Measurements from ENCODE around the gene VPS18. TPM values are rescaled to one million over a fixed set of nuclear protein-coding genes. Genes with fewer than 3 reads are reported as not detected.

The VPS18 gene
- total RNA-seq, 1 experiment from 2014 or later, result 16.9 TPM

- TF ChIP-seq REST (IDR thresholded peaks at IDR 0.05; ENCODE audit: low read depth) (no peak), SIN3A (IDR thresholded peaks at IDR 0.05; ENCODE audit: low read depth) (no peak), CBX3 (IDR thresholded peaks at IDR 0.05; ENCODE audit: low read depth) (no peak), POLR2AphosphoS5 (IDR thresholded peaks at IDR 0.05; ENCODE audit: low read depth, low read length) (peak; percentile 85), CEBPB (IDR thresholded peaks at IDR 0.05; ENCODE audit: low read depth) (no peak)
Measured at GRCh38 chr15:40906091-40906990, 12.1 kb downstream of the VPS18 start (continued).

GRCh38 chr15:40906991-40907802 is 12.9 kb downstream of the VPS18 start:
- Histone ChIP-seq H3K27ac (ENCODE audit: low read depth, low read length) (peak overlapping the region; percentile 94), H3K9ac (ENCODE audit: low read length) (peak overlapping the region; percentile 67), H2AFZ (ENCODE audit: low read depth, low read length, poor library complexity, severe bottlenecking) (no peak overlapping the region), H3K27me3 (ENCODE audit: insufficient read depth, low read length) (no peaks in the 10 kb centered on the region), H3K4me2 (ENCODE audit: low read length) (peak overlapping the region; percentile 99), H3K9me2 (ENCODE audit: insufficient read depth) (no peaks in the 10 kb centered on the region), H3K9me3 (ENCODE audit: control insufficient read depth in 1 of 2, insufficient read depth in 1 of 2, low read depth in 1 of 2, low read length in 2 of 2) (no peaks in the 10 kb centered on the region), H3K4me3 (replicated peaks in 1 of 2; ENCODE audit: low read depth in 1 of 2, low read length in 2 of 2) (peak overlapping the region; percentile 41 to 64), H3K4me1 (ENCODE audit: control insufficient read depth in 1 of 2, insufficient read depth in 2 of 2, low read length in 2 of 2) (peaks cover 32 to 40% of the 10 kb centered on the region in 2 experiments), H4K20me1 (ENCODE audit: insufficient read depth) (no peaks in the 10 kb centered on the region), H3K79me2 (ENCODE audit: insufficient read depth, low read length) (no peaks in the 10 kb centered on the region), H3K36me3 (ENCODE audit: control insufficient read depth in 1 of 2, insufficient read depth in 2 of 2, low read length in 2 of 2) (peaks cover 0 to 7% of the 10 kb centered on the region in 2 experiments; a peak in 1 of 4 replicates)
- DNase-seq (ENCODE audit: low read depth, low spot score) (no peak), ATAC-seq (0 out of 2 replicates have a peak, but pooled peaks have one; percentile 0)
- TF ChIP-seq TCF7L2 (IDR thresholded peaks at IDR 0.05; ENCODE audit: borderline replicate concordance, extremely low read depth, insufficient read depth, insufficient read length) (peak; percentile 86), SIN3A (IDR thresholded peaks at IDR 0.05; ENCODE audit: low read depth) (no peak), ZFX (IDR thresholded peaks at IDR 0.05) (no peak), CEBPB (IDR thresholded peaks at IDR 0.05; ENCODE audit: low read depth) (no peak)
- no TSS peak for BruUV-seq (replicated peaks)
- intact Hi-C loops (cut with micrococcal nuclease), result loop anchor here (1.0 to 2.0 kb wide), 3 partner anchors 22 to 426 kb away; partner anchors contain the start of genes DLL4, NUSAP1 and OIP5
- ChIA-PET POLR2A (interaction anchor here (1.3 to 3.4 kb wide), 2 partner anchors 22 to 46 kb away, joined by 3 to 35 read pairs; partner anchors contain the start of genes CHAC1 and DLL4), RAD21 (ENCODE audit: low non-redundant PET in 1 of 2, low total read pairs in 2 of 2, uncharacterized antibody in 2 of 2, unreplicated experiment in 2 of 2) (interaction anchor here in 1 of 2 experiments (0.6 to 1.5 kb wide), 2 partner anchors 34 to 228 kb away, joined by 3 to 4 read pairs; no protein-coding TSS in a partner anchor), CTCF (interaction anchor here (0.6 to 6.8 kb wide), 6 partner anchors 8 to 560 kb away, joined by 3 to 69 read pairs (median 8); partner anchors contain the start of genes CHAC1 and DLL4)

Data from HCT116 (cell line).